Cardiac septum (tissue), 1 donor: ENCODE measurements around the gene NUMB. TPM values are rescaled to one million over a fixed set of nuclear protein-coding genes. Genes with fewer than 3 reads are reported as not detected.

Source experiments
- DNase-seq: peaks from one replicate; pipeline ENCODE4 v3.0.0-alpha.2; 2020; ENCODE audit warnings: low spot score
- intact Hi-C: fragments of 100-400 bp; cut with DNase I; formaldehyde crosslinking; loops from one replicate; pipeline ENCODE4 v1.14.0; 2022
- total RNA-seq: library from RNA; stranded (reverse); fragmentation: NEBNext Ultra II Directional; extraction: Animal tissue kit (Norgen Biotek cat#: 25700); gene quantifications from one replicate; pipeline ENCODE4 v1.2.1, GENCODE V29; 2021
- donor health status: DM: no; HTN: no; CAD: no.

NUMB gene
- total RNA-seq, 1 donor from 2014 or later: 34.9 TPM

DNA sequence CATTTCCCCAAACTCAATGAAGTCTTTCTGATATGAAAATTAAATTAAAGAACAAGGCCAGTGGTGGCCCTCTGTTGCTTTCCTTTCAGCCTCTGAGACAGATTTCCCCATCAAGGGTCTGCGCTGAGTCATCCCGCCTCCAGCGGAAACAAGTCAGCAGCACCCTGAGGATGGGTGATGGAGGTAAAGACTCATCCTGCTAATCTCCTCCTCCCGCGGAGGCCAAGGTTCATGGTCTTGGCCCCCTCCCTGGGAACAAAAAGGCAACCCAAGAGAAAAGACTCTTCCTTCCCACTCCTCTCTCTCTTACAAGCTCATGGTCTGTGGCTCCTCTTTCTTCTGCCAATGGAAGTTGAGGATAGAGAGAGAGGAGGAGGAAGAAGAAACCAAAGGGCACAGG is 9.0 kb upstream of the NUMB start:
- peak; percentile 89 for DNase-seq
- intact Hi-C loops: no loop called here

DNA sequence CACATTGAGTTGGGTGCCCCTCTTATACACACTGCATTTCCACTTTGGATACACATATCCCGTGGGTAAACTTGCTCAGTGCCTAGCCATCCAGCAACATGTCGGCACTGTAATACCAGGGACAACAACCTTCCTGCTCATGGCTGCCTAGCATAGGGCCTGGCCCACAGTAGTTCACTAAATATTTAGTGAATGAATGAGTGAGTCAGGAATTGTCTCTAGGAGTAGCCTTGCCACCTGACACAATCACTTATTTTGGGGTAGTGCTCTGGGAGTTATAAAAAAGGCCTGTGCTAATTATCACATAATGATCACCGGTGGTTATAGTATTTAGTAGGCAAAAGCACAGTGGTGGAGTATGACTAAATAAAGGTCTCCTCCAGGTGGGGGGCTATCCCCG is 8.5 kb upstream of the NUMB start:
- intact Hi-C loops: no loop called here
- no peak for DNase-seq

DNA sequence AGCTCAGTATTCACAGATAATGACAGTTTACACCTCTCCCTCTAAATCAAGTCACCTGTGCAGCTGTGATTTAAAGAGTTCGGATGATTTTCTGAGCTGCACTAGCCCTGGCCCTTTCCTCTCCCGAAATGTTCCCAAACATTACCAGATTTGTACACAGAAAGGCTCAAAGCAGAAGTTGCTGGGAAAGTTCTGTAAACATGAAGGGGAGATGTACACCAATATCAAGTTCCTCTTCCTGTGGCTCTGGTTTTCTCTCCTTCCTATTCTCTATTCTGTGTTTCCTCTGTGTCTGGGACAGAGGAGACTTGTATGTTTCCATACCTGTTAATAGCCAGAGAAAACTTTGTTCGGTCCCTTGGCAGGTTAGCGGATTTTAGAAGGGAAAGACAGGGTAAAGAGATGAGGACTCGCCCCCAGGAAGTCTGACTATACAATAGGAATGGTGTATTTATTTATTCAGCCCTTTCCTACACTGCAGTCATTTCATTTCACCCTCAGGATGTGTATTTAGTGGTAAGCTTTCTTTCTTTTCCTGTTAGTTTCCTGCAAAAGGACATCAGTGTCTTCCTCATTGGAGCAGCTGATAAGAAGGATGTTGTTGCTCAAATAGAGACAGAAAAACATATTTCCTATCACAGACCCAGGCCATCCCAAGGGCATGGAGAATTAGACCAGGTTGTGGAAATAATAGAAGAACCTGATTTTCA is 7.6 kb upstream of the NUMB start:
- DNase-seq: no peak
- intact Hi-C loops: no loop called here

DNA sequence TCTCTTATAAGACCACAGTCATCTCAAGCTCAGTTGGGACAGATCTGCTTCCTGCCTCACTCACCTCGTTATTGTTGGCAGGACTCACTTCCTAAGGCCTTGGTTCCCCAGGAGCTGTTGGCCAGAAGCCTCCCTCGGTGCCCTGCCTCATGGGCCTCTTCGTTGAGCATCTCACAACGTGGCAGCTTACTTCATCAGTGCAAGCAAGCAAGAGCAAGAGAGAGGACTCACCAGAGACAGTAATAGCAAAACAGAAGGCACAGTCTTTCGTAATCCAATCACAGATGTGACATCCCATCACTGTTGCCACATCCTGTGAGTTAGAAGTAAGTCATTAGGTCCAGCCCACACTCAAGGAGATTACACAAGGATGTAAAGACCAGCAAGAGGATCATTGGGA is 5.1 kb upstream of the NUMB start:
- DNase-seq: peak; percentile 83
- intact Hi-C loops: loop anchor here (5.0 kb wide), 1 partner anchor 36 kb away; no protein-coding TSS in a partner anchor

DNA sequence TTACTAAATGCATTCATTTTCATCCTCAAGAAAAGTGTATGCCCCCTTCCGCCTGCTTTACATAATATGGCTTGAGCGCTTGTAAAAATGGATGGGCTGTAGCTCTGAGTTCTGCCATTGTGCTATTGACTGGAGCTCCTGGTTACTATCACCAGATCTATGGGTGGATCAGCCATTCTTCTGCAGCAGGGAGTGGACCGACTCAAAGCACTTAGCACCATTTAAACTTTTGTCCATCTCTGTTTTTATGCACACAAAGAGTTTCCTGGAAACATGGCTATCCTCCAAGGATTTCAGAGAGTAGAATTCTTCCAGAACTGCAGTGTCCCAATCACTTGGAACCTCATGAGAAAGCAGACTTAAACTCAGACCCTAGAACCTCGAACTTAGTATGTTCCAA is 4.5 kb upstream of the NUMB start:
- no peak for DNase-seq

DNA sequence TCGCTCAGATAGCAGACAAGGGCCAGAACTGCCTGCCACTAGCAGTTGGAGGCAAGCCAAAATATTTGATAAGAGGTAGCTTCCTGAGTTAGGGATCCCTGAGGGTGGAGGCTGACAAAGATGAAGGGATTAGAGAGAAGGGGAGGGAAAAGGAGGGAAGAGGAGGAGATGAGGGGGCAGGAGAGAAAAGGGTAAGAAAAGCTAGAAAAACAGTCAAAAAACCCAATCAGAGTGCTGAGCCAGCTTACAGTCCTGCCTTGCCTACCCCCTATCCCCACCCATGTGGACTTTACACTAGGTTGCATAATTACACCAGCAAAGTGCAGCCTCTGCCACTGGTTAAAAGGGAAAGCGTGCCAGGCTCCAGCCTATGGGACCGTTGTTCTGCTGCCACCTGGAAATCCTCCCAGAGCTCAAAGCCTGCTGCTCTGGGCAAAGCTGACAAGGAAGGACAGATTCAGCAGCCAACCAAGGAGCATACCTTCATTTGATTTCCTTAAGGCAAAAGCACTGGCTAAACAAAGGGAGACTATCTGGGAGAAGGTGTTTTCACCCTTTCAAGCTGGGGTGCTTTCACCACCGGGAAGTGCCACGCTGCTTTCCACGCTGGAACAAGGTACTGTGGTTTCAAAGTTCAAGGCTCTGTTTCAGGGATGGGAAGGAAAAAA is 3.8 kb upstream of the NUMB start:
- no peak for DNase-seq
- intact Hi-C loops: loop anchor here (5.0 kb wide), 1 partner anchor 35 kb away; no protein-coding TSS in a partner anchor

More for the DNA sequence above, 4.5 kb upstream of the NUMB start:
- intact Hi-C loops: loop anchor here (5.0 kb wide), 1 partner anchor 36 kb away; no protein-coding TSS in a partner anchor

DNA sequence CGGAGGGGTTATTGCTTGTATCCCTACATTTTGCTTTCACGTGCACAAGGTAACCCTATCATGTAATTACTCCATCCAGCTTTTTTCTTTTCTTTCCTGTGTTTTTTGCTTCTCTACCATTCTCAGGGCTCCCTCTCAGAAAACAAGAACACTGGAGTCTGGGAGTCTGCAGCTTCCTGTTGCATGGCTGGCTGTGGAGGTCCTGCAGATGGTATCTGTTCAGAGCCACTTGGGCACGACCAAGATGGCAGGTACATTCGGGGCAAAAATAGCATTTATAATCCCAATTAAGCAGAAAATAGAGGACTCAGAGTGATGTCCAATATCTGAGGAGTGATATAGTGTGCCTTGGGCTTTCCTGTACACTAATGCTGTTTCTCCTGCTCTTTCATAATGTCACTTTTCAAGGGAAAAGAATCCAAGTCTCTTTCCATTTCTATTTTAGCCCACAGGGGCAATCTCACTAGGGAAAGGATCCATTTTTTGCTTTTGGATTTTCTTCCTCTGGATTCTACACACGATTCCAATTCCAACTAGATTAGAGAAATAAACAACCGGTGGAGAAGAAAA is 3.2 kb upstream of the NUMB start:
- intact Hi-C loops: loop anchor here (5.0 kb wide), 1 partner anchor 34 kb away; no protein-coding TSS in a partner anchor
- DNase-seq: no peak

DNA sequence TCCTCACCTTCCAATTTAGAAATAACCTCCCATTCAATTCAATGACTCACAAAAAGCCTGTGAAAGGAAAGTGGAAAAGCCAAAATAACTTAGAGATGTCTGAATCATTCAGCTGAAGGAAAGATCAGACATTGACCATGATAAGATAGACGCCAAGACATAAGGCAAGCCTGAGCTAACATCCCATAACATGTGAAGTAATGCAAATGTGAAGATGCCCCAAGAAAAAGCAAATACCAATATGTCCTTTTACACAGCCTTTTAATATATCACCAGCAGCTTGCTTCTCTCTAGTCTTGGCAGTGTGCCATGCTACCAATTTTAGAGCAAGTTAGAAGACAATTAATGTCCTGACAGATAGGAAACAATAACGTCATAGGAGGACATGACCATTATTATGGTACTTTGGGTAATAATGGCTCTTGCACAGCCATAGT is 2.4 kb upstream of the NUMB start:
- no peak for DNase-seq
- intact Hi-C loops: loop anchor here (5.0 kb wide), 1 partner anchor 33 kb away; no protein-coding TSS in a partner anchor

DNA sequence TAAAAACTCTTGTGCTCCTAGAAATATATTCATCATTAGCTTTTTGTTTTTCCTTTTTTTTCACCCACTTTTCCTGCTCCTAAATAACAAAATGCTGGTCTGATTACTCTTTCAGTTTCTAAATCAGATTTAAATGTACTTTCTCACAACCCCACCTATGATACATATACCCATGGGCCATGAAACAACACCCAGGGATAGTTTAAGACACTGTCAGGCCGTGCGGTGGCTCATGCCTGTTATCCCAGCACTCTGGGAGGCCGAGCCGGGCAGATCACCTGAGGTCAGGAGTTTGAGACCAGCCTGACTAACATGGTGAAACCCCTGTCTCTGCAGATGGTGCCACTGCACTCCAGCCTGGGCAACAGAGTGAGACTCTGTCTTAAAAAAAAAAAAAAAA is 1.6 kb upstream of the NUMB start:
- intact Hi-C loops: loop anchor here (5.0 kb wide), 1 partner anchor 33 kb away; no protein-coding TSS in a partner anchor

DNA sequence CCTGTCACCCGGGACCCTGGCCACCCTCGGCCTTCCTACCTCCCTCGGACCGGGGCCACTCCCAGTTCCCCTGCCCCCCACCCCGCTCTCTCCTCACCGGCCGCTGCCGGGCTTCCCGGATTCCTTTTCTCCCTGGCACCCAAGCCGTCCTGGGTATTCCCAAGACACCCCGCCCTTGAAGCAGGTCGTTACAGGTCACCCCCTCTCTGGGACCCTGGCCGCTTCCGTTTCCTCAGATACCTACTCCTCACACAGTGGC is 493 bp downstream of the NUMB start:
- DNase-seq: no peak
- intact Hi-C loops: no loop called here

More for the DNA sequence above, 1.6 kb upstream of the NUMB start:
- DNase-seq: no peak

DNA sequence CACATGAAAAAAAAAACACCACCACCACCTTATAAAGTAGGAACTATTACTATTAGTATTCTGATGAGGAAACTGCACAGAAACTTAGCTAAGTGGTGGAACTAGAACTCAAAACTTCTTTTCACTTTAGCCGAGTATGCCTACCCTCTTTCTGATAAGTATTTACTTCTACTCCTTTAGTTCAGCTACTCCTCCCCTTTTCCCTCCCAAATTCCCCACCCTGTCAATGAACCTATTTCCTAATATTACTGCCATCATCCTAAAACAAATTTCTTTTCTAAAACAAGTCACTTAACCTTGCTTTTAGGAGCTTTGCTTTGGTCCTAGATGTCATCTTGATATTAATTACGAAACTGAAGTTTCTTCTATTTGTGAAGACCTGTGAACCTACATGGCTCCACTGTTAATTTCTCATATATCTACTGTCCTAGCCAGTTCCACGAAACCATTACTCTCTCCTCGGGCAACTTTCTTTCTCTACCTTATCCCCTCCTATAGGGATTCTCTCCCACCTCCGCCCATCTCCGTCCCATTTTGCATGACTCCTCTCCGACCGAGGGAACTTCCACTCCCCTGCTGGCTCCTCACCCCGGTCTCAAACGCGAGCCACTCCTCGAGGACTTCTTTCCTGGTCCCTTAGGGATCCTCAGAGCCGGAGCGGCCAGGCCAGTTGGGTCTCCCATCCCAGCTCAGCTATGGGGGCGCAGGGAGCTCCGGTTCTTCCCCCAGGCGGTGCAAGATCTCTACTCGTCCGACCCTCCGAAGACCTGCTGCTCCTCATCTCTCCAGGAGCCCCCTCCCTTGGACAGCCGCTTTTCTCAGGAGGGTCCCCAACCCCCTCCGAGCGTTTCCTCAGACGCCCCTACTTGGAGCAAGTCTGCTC is 1.1 kb downstream of the NUMB start:
- DNase-seq: peak; percentile 79
- intact Hi-C loops: no loop called here

DNA sequence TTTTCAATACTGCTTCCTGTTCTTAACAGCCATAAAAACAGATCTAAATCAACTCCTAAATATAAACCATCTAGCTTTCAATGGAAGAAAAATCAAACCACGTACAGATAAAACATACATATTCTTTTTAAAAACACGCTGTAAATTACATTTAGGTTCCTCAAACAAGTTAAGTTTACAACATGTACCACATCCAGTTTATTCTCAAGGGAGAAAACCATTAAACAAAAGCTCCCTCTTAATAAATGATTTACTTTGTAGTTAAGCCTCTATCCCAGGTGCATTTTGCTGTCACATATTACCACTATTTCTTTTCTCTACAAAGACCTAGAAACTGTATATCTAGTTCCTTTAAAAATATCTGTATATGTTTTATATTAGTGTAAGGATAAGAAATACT is 3.1 kb downstream of the NUMB start:
- intact Hi-C loops: no loop called here
- DNase-seq: no peak

DNA sequence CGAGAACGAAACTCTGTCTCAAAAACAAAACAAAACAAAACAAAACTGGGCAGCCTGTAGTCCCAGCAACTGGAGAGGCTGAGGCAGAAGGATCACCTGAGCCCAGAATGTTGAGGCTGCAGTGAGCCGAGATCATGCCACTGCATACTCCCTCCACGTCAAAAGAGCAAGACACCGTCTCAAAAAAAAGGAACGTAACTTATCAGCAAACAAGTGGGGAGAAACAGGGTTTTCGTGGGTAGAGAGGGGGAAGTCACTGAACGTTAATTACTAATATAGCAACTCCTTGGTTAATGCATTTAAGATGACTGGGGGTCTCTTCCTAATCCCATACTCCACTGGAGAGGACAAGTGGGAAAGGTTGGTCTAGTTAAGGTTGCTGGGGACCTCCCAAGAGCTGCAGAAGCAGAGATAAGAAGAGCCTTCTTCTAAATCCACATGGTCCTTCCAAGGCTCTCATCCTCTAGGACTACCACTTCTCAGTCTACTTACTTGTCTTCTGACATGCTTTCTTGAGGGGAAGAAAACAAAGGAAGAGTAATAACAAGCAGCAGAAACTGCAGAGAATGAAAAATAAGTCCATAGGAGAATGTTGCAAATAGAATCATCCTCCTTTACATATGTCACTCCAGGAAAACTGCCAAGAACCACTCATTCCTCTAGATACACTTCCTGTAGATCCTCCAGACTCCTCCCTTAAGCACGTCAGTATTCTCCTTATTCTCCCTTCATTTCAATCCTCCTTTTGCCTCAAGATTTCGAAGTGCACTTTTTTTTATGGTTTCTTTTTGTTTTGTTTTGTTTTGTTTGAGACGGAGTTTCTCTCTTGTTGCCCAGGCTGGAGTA is 5.8 kb downstream of the NUMB start:
- intact Hi-C loops: no loop called here

DNA sequence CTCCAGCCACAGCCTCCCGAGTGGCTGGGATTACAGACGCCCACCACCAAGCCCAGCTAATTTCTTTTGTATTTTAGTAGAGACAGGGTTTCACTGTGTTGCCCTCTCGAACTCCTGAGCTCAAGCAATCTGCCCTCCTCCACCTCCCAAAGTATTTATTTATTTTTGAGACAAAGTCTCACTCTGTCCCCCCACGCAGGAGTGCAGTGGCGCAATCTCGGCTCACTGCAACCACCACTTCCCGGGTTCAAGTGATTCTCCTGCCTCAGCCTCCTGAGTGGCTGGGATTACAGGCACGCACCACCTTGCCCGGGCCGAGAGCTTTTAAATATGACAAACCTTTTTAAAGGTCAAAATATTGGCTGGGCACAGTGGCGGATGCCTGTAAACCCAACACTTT is 14.6 kb downstream of the NUMB start:
- intact Hi-C loops: no loop called here
- DNase-seq: no peak

More for the DNA sequence above, 5.8 kb downstream of the NUMB start:
- DNase-seq: no peak

DNA sequence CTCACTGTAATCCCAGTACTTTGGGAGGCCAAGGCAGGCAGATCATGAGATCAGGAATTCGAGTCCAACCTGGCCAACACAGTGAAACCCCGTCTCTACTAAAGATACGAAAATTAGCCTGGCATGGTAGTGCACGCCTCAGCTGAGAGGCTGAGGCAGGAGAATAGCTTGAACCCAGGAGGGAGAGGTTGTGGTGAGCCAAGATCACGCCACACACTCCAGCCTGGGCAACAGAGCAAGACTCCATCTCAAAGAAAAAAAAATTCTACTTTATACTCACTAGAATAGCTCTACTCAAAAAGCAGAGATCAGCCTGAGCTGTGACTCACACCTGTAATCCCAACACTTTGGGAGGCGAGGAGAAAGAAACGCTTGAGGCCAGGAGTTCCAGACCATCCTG is 17.1 kb downstream of the NUMB start:
- DNase-seq: no peak
- intact Hi-C loops: no loop called here

DNA sequence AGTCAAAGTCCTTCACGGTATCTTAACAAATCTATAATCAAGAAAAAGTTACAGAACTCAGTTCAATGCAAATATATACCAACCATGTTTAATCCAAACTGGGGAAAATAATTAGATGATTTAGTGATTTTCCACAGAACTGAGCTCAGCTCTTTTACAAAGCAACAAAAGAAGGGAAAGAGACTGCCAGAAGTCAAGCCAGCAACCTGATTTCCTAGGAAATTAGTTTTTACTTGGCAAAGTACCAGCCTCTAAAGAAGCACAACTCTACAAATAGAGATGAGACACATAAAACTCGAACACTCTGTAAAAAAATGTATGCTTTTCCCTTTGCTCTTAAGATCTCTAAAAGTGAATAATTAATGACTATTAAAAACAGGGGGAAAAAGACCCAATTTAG is 19.4 kb downstream of the NUMB start:
- intact Hi-C loops: no loop called here
- no peak for DNase-seq

DNA sequence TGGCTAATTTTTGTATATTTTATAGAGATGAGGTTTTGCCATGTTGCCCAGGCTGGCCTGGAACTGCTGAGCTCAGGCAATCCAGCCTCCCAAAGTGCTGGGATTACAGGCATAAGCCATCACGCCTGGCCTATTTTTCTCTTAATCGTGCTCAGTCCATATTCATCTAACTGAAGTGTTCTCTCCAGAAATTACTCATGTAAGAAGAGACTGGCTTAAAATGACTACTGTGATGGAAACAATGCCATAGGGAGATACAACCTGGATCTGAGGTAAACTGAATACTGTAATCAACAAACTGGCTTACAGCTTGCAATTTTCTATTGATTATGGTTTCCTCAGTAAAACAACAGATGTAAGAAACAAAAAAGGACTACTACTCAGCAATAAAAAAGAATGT is 21.1 kb downstream of the NUMB start:
- DNase-seq: no peak
- intact Hi-C loops: no loop called here

DNA sequence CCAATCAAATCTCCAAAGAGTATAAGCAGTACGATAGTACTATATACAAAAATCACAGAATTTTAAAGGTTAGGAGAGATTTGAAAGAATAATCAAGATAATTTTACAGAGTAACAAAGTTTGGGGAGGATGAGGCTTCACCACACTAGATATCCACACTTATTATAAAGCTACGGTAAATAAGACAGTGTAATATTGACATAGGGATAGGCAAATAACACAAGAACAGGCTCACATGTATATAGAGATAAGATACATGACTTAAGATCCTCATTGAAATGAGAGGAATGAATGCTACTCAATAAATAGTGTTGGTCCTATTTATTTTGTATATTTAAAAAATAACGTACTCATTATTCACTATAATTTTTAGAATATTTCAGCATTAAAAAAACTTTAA is 26.2 kb downstream of the NUMB start:
- intact Hi-C loops: no loop called here
- no peak for DNase-seq

DNA sequence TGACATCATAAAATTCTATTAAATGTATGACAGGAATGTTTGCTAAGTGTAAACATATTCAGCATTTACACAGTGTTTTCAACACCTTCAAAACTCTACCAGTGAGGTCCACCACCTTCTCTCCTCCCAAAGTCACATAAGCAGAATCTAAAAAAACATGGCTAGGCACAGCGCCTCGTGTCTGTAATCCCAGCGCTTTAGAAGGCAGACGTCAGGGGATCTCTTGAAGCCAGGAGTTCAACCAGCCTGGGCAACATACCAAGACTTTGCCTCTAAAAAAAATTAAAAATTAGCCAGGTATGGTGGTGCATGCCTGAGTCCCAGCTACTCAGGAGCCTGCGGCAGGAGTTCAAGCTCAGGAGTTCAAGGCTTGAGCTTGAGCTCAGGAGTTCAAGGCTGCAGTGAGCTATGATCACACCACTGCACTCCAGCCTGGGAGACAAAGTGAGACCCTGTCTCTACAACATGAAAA is 30.0 kb downstream of the NUMB start:
- no peak for DNase-seq
- intact Hi-C loops: loop anchor here (5.0 kb wide), 1 partner anchor 34 kb away; no protein-coding TSS in a partner anchor
